Loucy (cell line): ENCODE results near the gene EED.

Experiments used
- H2AFZ ChIP-seq: fragments of 200-600 bp; sonication (generic); 2 replicates; pipeline ENCODE4 v1.6.0; 2016; ENCODE audit warnings: antibody characterized with exemption, mild to moderate bottlenecking, low read length, moderate library complexity
- H3F3A ChIP-seq: fragments of 200-600 bp; 2 replicates; pipeline ENCODE4 v1.6.0; 2016; ENCODE audit warnings: antibody characterized with exemption, low read depth, mild to moderate bottlenecking
- H3K27me3 ChIP-seq: fragments of 200-600 bp; sonication (generic); 2 replicates; pipeline ENCODE4 v1.6.1; 2014; ENCODE audit warnings: low read length, mild to moderate bottlenecking; ENCODE audit not compliant: insufficient read depth, poor library complexity, severe bottlenecking
- H3K36me3 ChIP-seq: fragments of 200-600 bp; sonication (generic); 2 replicates; pipeline ENCODE4 v1.6.1; 2016; ENCODE audit warnings: low read length; ENCODE audit not compliant: insufficient read depth
- H3K4me1 ChIP-seq: fragments of 200-600 bp; sonication (generic); 2 replicates; pipeline ENCODE4 v1.5.1; 2014; ENCODE audit warnings: low read length, mild to moderate bottlenecking; ENCODE audit not compliant: insufficient read depth, poor library complexity, severe bottlenecking
- H3K4me2 ChIP-seq: fragments of 200-600 bp; sonication (generic); 2 replicates; pipeline ENCODE4 v1.6.0; 2014; ENCODE audit warnings: antibody characterized with exemption, low read length, low read depth, mild to moderate bottlenecking; ENCODE audit not compliant: poor library complexity, severe bottlenecking
- H3K4me3 ChIP-seq: fragments of 200-600 bp; sonication (generic); 2 replicates; pipeline ENCODE4 v1.5.1; 2014; ENCODE audit warnings: low read length, mild to moderate bottlenecking, mixed read lengths; ENCODE audit not compliant: poor library complexity, severe bottlenecking
- H3K79me2 ChIP-seq: fragments of 200-600 bp; sonication (generic); 2 replicates; pipeline ENCODE4 v1.6.1; 2014; ENCODE audit warnings: low read length; ENCODE audit not compliant: insufficient read depth
- H3K9ac ChIP-seq: fragments of 200-600 bp; sonication (generic); 2 replicates; pipeline ENCODE4 v1.6.0; 2014; ENCODE audit warnings: mild to moderate bottlenecking, low read depth, low read length, moderate library complexity; ENCODE audit not compliant: poor library complexity, severe bottlenecking
- H3K9me2 ChIP-seq: fragments of 200-600 bp; sonication (generic); replicated peaks from 2 replicates; pipeline ENCODE4 v1.6.1; 2016; ENCODE audit warnings: low read depth, low read length, mixed read lengths
- H3K9me3 ChIP-seq: fragments of 200-600 bp; sonication (generic); 2 replicates; pipeline ENCODE4 v1.6.1; 2014; ENCODE audit warnings: mild to moderate bottlenecking, antibody characterized with exemption, low read length, low read depth; ENCODE audit not compliant: insufficient read depth
- H4K20me1 ChIP-seq: fragments of 200-600 bp; sonication (generic); 2 replicates; pipeline ENCODE4 v1.6.0; 2014; ENCODE audit warnings: antibody characterized with exemption, low read length, mild to moderate bottlenecking; ENCODE audit not compliant: insufficient read depth, poor library complexity, severe bottlenecking
- EZH2phosphoT487 ChIP-seq: fragments of 200-600 bp; IDR thresholded peaks from 2 replicates; pipeline ENCODE4 v1.6.1; 2018; ENCODE audit warnings: antibody characterized with exemption, mild to moderate bottlenecking, moderate library complexity, borderline replicate concordance
- TF ChIP-seq, protein P1 (sequence below): fragments of 200-600 bp; sonication (generic); conservative IDR thresholded peaks from 2 replicates; pipeline ENCODE4 v1.5.1; 2014; ENCODE audit warnings: mild to moderate bottlenecking, antibody characterized with exemption, low read length

EED gene

GRCh38 chr11:86259730-86260129, 15.2 kb downstream of the EED start:
- H3K9me2 ChIP-seq, result no peaks in the 10 kb centered on the region
- H2AFZ ChIP-seq, result no peak overlapping the region
- H3K36me3 ChIP-seq, result peaks cover 78% of the 10 kb centered on the region
- peaks cover 7% of the 10 kb centered on the region for H4K20me1 ChIP-seq
- H3K4me1 ChIP-seq, result no peaks in the 10 kb centered on the region
- TF ChIP-seq EZH2phosphoT487, result no peak
- TF ChIP-seq, protein P1, sequence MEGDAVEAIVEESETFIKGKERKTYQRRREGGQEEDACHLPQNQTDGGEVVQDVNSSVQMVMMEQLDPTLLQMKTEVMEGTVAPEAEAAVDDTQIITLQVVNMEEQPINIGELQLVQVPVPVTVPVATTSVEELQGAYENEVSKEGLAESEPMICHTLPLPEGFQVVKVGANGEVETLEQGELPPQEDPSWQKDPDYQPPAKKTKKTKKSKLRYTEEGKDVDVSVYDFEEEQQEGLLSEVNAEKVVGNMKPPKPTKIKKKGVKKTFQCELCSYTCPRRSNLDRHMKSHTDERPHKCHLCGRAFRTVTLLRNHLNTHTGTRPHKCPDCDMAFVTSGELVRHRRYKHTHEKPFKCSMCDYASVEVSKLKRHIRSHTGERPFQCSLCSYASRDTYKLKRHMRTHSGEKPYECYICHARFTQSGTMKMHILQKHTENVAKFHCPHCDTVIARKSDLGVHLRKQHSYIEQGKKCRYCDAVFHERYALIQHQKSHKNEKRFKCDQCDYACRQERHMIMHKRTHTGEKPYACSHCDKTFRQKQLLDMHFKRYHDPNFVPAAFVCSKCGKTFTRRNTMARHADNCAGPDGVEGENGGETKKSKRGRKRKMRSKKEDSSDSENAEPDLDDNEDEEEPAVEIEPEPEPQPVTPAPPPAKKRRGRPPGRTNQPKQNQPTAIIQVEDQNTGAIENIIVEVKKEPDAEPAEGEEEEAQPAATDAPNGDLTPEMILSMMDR, result no peak
- H3K9me3 ChIP-seq, result no peaks in the 10 kb centered on the region
- H3K79me2 ChIP-seq, result peaks cover 23% of the 10 kb centered on the region
- no peaks in the 10 kb centered on the region for H3F3A ChIP-seq
- no peak overlapping the region for H3K9ac ChIP-seq
- no peak overlapping the region for H3K4me3 ChIP-seq
- no peak overlapping the region for H3K4me2 ChIP-seq
- H3K27me3 ChIP-seq, result no peaks in the 10 kb centered on the region

- no peaks in the 10 kb centered on the region for H3K4me1 ChIP-seq
- peaks cover 9% of the 10 kb centered on the region for H3K79me2 ChIP-seq
- no peak overlapping the region for H3K9ac ChIP-seq
- no peak overlapping the region for H3K4me3 ChIP-seq
- no peak overlapping the region for H3K4me2 ChIP-seq
- H3K9me3 ChIP-seq, result no peaks in the 10 kb centered on the region
- no peak overlapping the region for H2AFZ ChIP-seq
- peaks cover 3% of the 10 kb centered on the region for H4K20me1 ChIP-seq
- TF ChIP-seq, protein P1, result no peak
- TF ChIP-seq EZH2phosphoT487, result no peak
- peaks cover 2% of the 10 kb centered on the region for H3F3A ChIP-seq
- no peaks in the 10 kb centered on the region for H3K9me2 ChIP-seq
- H3K36me3 ChIP-seq, result peaks cover 72% of the 10 kb centered on the region
- no peaks in the 10 kb centered on the region for H3K27me3 ChIP-seq
These were observed 16.8 kb downstream of the EED start for GRCh38 chr11:86261328-86261727.

GRCh38 chr11:86262387-86262786, 17.8 kb downstream of the EED start:
- H3K27me3 ChIP-seq, result no peaks in the 10 kb centered on the region
- H3K9ac ChIP-seq, result no peak overlapping the region
- no peak overlapping the region for H3K4me3 ChIP-seq
- H3K4me2 ChIP-seq, result no peak overlapping the region
- H3K36me3 ChIP-seq, result peaks cover 61% of the 10 kb centered on the region
- H3F3A ChIP-seq, result peaks cover 2% of the 10 kb centered on the region
- no peaks in the 10 kb centered on the region for H3K9me3 ChIP-seq
- no peaks in the 10 kb centered on the region for H3K9me2 ChIP-seq
- H4K20me1 ChIP-seq, result peaks cover 3% of the 10 kb centered on the region
- H3K79me2 ChIP-seq, result no peaks in the 10 kb centered on the region
- no peak overlapping the region for H2AFZ ChIP-seq
- H3K4me1 ChIP-seq, result no peaks in the 10 kb centered on the region
- TF ChIP-seq, protein P1, result no peak
